Stimulated activated CD8-positive, alpha-beta memory T cell treated with anti-CD3 and anti-CD28 coated beads, Interleukin-7, amount 100 ng/mL, for 48 hours (primary cell): ENCODE measurements around the gene DDN.

Experiments used
- DNase-seq, 2 donors: peaks; one replicate each; pipeline ENCODE4 v3.0.0-alpha.2; 2020; ENCODE audit warnings: low read depth in 1 of 2; ENCODE audit errors: extremely low read depth in 1 of 2

The DDN gene

GRCh38 chr12:48999371-49000131, at the start of gene DDN:
Gene DDN (minus strand): TSS chr12:48999375. CDS start chr12:48999287, 88 bp downstream.
- no peak for DNase-seq

- no peak for DNase-seq
Observed at GRCh38 chr12:49048953-49049352, 49.8 kb upstream of the DDN start.

- DNase-seq = no peak
Observed at GRCh38 chr12:49046129-49046895, 47.1 kb upstream of the DDN start.

GRCh38 chr12:49044660-49045059, 45.5 kb upstream of the DDN start:
- no peak for DNase-seq

- peak; percentile 49 to 65 for DNase-seq
Observed at GRCh38 chr12:49043856-49044258, 44.7 kb upstream of the DDN start.

- no peak for DNase-seq
Observed at GRCh38 chr12:49043241-49043640, 44.1 kb upstream of the DDN start.

- no peak for DNase-seq
Observed at GRCh38 chr12:49041881-49042484, 42.8 kb upstream of the DDN start.

GRCh38 chr12:49041036-49041880, 42.1 kb upstream of the DDN start:
- no peak for DNase-seq

- DNase-seq = no peak
Observed at GRCh38 chr12:49040364-49040855, 41.2 kb upstream of the DDN start.

- no peak for DNase-seq
Observed at GRCh38 chr12:49039421-49040363, 40.5 kb upstream of the DDN start.

- DNase-seq = no peak
Observed at GRCh38 chr12:49038291-49038955, 39.2 kb upstream of the DDN start.

GRCh38 chr12:49037947-49038237, 38.7 kb upstream of the DDN start:
- no peak for DNase-seq

- DNase-seq = no peak
Observed at GRCh38 chr12:49037111-49037946, 38.2 kb upstream of the DDN start.

GRCh38 chr12:49036029-49036428, 36.9 kb upstream of the DDN start:
- no peak for DNase-seq

- no peak for DNase-seq
Observed at GRCh38 chr12:49034286-49034622, 35.1 kb upstream of the DDN start.

GRCh38 chr12:49033611-49034285, 34.6 kb upstream of the DDN start:
- DNase-seq = no peak

- no peak for DNase-seq
Observed at GRCh38 chr12:49032679-49033447, 33.7 kb upstream of the DDN start.
